Parathyroid adenoma (tissue), 2 donors: ENCODE measurements around the gene WRAP73.

Source experiments
- H2AFZ ChIP-seq: fragments of 300-600 bp; sonication (generic); one replicate; pipeline ENCODE4 v1.7.0; 2017; ENCODE audit warnings: antibody characterized with exemption, mild to moderate bottlenecking
- H3K27ac ChIP-seq: fragments of 300-600 bp; sonication (generic); one replicate; pipeline ENCODE4 v1.7.0; 2017
- H3K27me3 ChIP-seq: fragments of 300-600 bp; sonication (generic); one replicate; pipeline ENCODE4 v1.7.0; 2017; ENCODE audit warnings: low read length; ENCODE audit not compliant: control insufficient read depth, insufficient read depth
- H3K36me3 ChIP-seq: fragments of 300-600 bp; sonication (generic); one replicate; pipeline ENCODE4 v1.7.0; 2017; ENCODE audit warnings: low read length; ENCODE audit not compliant: control insufficient read depth, insufficient read depth
- H3K4me1 ChIP-seq: fragments of 300-600 bp; sonication (generic); one replicate; pipeline ENCODE4 v1.7.0; 2017; ENCODE audit warnings: control low read depth
- H3K4me2 ChIP-seq: fragments of 300-600 bp; sonication (generic); one replicate; pipeline ENCODE4 v1.7.0; 2017; ENCODE audit warnings: low read length
- H3K4me3 ChIP-seq: fragments of 300-600 bp; sonication (generic); one replicate; pipeline ENCODE4 v1.7.0; 2017; ENCODE audit warnings: low read depth, low read length
- H3K79me2 ChIP-seq: fragments of 300-600 bp; sonication (generic); one replicate; pipeline ENCODE4 v1.7.0; 2017; ENCODE audit warnings: control low read depth
- H3K9ac ChIP-seq: fragments of 300-600 bp; sonication (generic); one replicate; pipeline ENCODE4 v1.7.0; 2017; ENCODE audit warnings: mild to moderate bottlenecking
- H3K9me3 ChIP-seq: fragments of 300-600 bp; sonication (generic); one replicate; pipeline ENCODE4 v1.7.0; 2017; ENCODE audit warnings: low read length; ENCODE audit not compliant: control insufficient read depth
- CTCF ChIP-seq: fragments of 300-600 bp; sonication (generic); IDR thresholded peaks from one replicate; pipeline ENCODE4 v1.7.0; 2017; ENCODE audit warnings: antibody characterized with exemption, mild to moderate bottlenecking
- donor health status: primary hyperparathyroidism.

Gene WRAP73

GRCh38 chr1:3649342-3650247 is at the start of gene WRAP73:
Gene WRAP73 (minus strand): TSS chr1:3650103. CDS start chr1:3649999, 104 bp downstream.
- H3K79me2 ChIP-seq = no peaks in the 10 kb centered on the region
- no peak within 1 kb of the TSS for H3K27ac ChIP-seq
- peaks cover 8% of the 10 kb centered on the region for H3K27me3 ChIP-seq
- TF ChIP-seq CTCF = no peak
- no peaks in the 10 kb centered on the region for H3K36me3 ChIP-seq
- H3K4me3 ChIP-seq = peak within 1 kb of the TSS; percentile 68
- peak within 1 kb of the TSS; percentile 92 for H2AFZ ChIP-seq
- no peaks in the 10 kb centered on the region for H3K9me3 ChIP-seq
- peak within 1 kb of the TSS; percentile 71 for H3K4me2 ChIP-seq
- peak within 1 kb of the TSS; percentile 28 for H3K9ac ChIP-seq
- H3K4me1 ChIP-seq = peaks cover 4% of the 10 kb centered on the region

GRCh38 chr1:3699596-3699995 is 49.7 kb upstream of the WRAP73 start:
- H3K36me3 ChIP-seq = no peaks in the 10 kb centered on the region
- no peak overlapping the region for H3K4me3 ChIP-seq
- no peak overlapping the region for H3K4me2 ChIP-seq
- H3K9ac ChIP-seq = no peak overlapping the region
- no peak for TF ChIP-seq CTCF
- H3K27ac ChIP-seq = no peak overlapping the region
- no peaks in the 10 kb centered on the region for H3K4me1 ChIP-seq
- H3K79me2 ChIP-seq = no peaks in the 10 kb centered on the region
- H2AFZ ChIP-seq = no peak overlapping the region
- H3K9me3 ChIP-seq = no peaks in the 10 kb centered on the region
- no peaks in the 10 kb centered on the region for H3K27me3 ChIP-seq

- H3K9ac ChIP-seq = no peak overlapping the region
- H3K79me2 ChIP-seq = no peaks in the 10 kb centered on the region
- H3K4me1 ChIP-seq = no peaks in the 10 kb centered on the region
- no peaks in the 10 kb centered on the region for H3K27me3 ChIP-seq
- H3K27ac ChIP-seq = no peak overlapping the region
- no peaks in the 10 kb centered on the region for H3K9me3 ChIP-seq
- no peaks in the 10 kb centered on the region for H3K36me3 ChIP-seq
- no peak overlapping the region for H2AFZ ChIP-seq
- H3K4me2 ChIP-seq = no peak overlapping the region
- H3K4me3 ChIP-seq = no peak overlapping the region
- TF ChIP-seq CTCF = no peak
Observed at GRCh38 chr1:3698660-3699408, 48.9 kb upstream of the WRAP73 start.

- Histone ChIP-seq H3K4me1 (no peaks in the 10 kb centered on the region), H3K4me3 (no peak overlapping the region), H3K9ac (no peak overlapping the region), H3K27ac (no peak overlapping the region), H2AFZ (no peak overlapping the region), H3K4me2 (no peak overlapping the region), H3K36me3 (no peaks in the 10 kb centered on the region), H3K9me3 (no peaks in the 10 kb centered on the region), H3K27me3 (no peaks in the 10 kb centered on the region), H3K79me2 (no peaks in the 10 kb centered on the region)
- TF ChIP-seq CTCF = no peak
Observed at GRCh38 chr1:3697810-3698209, 47.9 kb upstream of the WRAP73 start.
